Sigmoid colon (tissue), 7 donors: ENCODE measurements around the gene STAG1. TPM values are rescaled to one million over a fixed set of nuclear protein-coding genes. Genes with fewer than 3 reads are reported as not detected.
"Not testable (repeated sequence)": the region's sequence is repeated elsewhere in the genome, so short reads cannot be mapped to it uniquely, and the experiment has no call there.

Source experiments
- DNase-seq: peaks from one replicate; pipeline ENCODE4 v3.0.0-alpha.2; 2019
- H3K27ac ChIP-seq, 4 donors: fragments of 200-600 bp; sonication (generic); one replicate each; pipeline ENCODE4 v1.5.1; 2016 to 2019; ENCODE audit warnings: mild to moderate bottlenecking in 1 of 4
- H3K27me3 ChIP-seq, 3 donors: fragments of 200-600 bp; sonication (generic); one replicate each; pipeline ENCODE4 v1.5.1; 2019; ENCODE audit warnings: mild to moderate bottlenecking in 1 of 3
- H3K36me3 ChIP-seq, 4 donors: fragments of 200-600 bp; sonication (generic); one replicate each; pipeline ENCODE4 v1.5.1; 2016 to 2019
- H3K4me1 ChIP-seq, 4 donors: fragments of 200-600 bp; sonication (generic); one replicate each; pipeline ENCODE4 v1.5.1; 2017 to 2019
- H3K4me3 ChIP-seq, 4 donors: fragments of 200-600 bp; sonication (generic); one replicate each; pipeline ENCODE4 v1.5.1; 2017 to 2019; ENCODE audit warnings: mild to moderate bottlenecking in 2 of 4, moderate library complexity in 1 of 4
- H3K9me3 ChIP-seq, 4 donors: fragments of 200-600 bp in 3 of 4; sonication (generic) in 3 of 4; one replicate each; pipeline versions ENCODE4 v1.5.1 to v1.6.1; 2013 to 2019
- EP300 ChIP-seq, 4 donors: sonication (generic); formaldehyde crosslinking; IDR thresholded peaks; one replicate each; pipeline ENCODE4 v1.6.1; 2017; ENCODE audit warnings: antibody characterized with exemption in 4 of 4
- POLR2A ChIP-seq, 2 donors: fragments of 450-650 bp; IDR thresholded peaks; one replicate each; pipeline ENCODE4 v1.6.1; 2016; ENCODE audit warnings: antibody characterized with exemption in 2 of 2, mild to moderate bottlenecking in 2 of 2, moderate library complexity in 2 of 2
- POLR2AphosphoS5 ChIP-seq, 4 donors: sonication (generic); formaldehyde crosslinking; IDR thresholded peaks; one replicate each; pipeline ENCODE4 v1.6.1; 2017; ENCODE audit warnings: antibody characterized with exemption in 4 of 4
- WGBS, 2 donors: extraction: QIAGEN DNeasy Blood & Tissue Kit; methylation state at CpG; one replicate each; pipeline ENCODE4 v1.1.7; 2013; 5-methylcytosine and 5-hydroxymethylcytosine counted together
- intact Hi-C: fragments of 100-400 bp; cut with DNase I; formaldehyde crosslinking; loops from one replicate; pipeline ENCODE4 v1.15.1; 2023
- polyA plus RNA-seq, 3 donors: library from polyadenylated mRNA; stranded (reverse); fragments of 200-250 nt; gene quantifications; one replicate each; pipeline ENCODE4 v1.2.3, GENCODE V29; 2013
- total RNA-seq, 4 donors: library from RNA; depleted of rRNA; stranded (reverse); fragments of >200 nt; gene quantifications; one replicate each; pipeline ENCODE4 v1.1.0, GENCODE V29; 2016
- TF ChIP-seq, protein P1 (sequence below), 4 experiments: fragments of 450-650 bp in 3 of 4; fragments of 200-600 bp in 1 of 4; IDR thresholded peaks; one replicate each; pipeline ENCODE4 v1.5.1; 2016 to 2019; ENCODE audit warnings: antibody characterized with exemption in 4 of 4, mild to moderate bottlenecking in 3 of 4, moderate library complexity in 2 of 4
- donor health status: healthy with polysubstance abuse.
- donor health status: Bipolar disorder and iron deficiency.
- donor health status: healthy.

The STAG1 gene
- total and polyA plus RNA-seq, 7 donors = 12.0 to 52.8 (median 37.3) TPM

DNA sequence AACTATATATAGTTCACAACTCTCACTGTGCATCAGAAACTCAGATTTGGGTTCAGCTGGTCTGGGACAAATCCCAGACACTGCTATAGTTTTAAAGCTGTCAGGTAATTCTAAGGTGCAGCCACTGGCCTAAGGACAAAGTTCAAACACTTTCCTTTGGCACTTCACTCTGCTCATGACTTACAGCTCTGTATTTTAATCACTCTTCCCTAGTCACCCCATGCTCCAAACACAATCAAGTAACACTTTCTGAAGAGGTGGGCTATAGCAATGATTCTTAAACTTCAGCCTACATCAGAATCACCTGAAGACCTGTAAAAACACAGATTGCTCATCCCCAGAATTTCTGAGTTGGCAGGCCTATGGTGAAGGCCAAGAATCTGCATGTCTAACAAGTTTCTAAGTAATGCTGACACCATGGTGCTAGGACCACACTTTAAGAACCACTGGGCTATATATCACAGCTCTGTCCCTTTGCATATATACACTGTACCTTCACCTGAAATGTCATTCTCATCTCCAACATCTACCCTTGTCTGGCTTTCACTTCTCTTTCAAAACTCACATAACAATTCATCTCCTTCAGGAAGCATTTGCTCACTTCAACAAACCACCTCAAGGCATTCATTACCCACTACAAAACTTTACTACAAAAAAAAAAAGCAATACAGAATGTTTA lies 21.4 kb downstream of the STAG1 start:
- DNase-seq = no peak
- intact Hi-C loops = no loop called here
- no peak overlapping the region for H3K4me3 ChIP-seq
- no peak for TF ChIP-seq EP300 (IDR thresholded peaks at IDR 0.05)
- TF ChIP-seq, protein P1, sequence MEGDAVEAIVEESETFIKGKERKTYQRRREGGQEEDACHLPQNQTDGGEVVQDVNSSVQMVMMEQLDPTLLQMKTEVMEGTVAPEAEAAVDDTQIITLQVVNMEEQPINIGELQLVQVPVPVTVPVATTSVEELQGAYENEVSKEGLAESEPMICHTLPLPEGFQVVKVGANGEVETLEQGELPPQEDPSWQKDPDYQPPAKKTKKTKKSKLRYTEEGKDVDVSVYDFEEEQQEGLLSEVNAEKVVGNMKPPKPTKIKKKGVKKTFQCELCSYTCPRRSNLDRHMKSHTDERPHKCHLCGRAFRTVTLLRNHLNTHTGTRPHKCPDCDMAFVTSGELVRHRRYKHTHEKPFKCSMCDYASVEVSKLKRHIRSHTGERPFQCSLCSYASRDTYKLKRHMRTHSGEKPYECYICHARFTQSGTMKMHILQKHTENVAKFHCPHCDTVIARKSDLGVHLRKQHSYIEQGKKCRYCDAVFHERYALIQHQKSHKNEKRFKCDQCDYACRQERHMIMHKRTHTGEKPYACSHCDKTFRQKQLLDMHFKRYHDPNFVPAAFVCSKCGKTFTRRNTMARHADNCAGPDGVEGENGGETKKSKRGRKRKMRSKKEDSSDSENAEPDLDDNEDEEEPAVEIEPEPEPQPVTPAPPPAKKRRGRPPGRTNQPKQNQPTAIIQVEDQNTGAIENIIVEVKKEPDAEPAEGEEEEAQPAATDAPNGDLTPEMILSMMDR (IDR thresholded peaks at IDR 0.05) = no peak
- TF ChIP-seq POLR2AphosphoS5 (IDR thresholded peaks at IDR 0.05) = no peak
- no peak for TF ChIP-seq POLR2A (IDR thresholded peaks at IDR 0.05)
- no peaks in the 10 kb centered on the region for H3K36me3 ChIP-seq
- H3K27ac ChIP-seq = no peak overlapping the region
- peaks cover 0 to 66% (median 58%) of the 10 kb centered on the region in 4 donors for H3K4me1 ChIP-seq
- no peaks in the 10 kb centered on the region for H3K27me3 ChIP-seq
- no peaks in the 10 kb centered on the region for H3K9me3 ChIP-seq

DNA sequence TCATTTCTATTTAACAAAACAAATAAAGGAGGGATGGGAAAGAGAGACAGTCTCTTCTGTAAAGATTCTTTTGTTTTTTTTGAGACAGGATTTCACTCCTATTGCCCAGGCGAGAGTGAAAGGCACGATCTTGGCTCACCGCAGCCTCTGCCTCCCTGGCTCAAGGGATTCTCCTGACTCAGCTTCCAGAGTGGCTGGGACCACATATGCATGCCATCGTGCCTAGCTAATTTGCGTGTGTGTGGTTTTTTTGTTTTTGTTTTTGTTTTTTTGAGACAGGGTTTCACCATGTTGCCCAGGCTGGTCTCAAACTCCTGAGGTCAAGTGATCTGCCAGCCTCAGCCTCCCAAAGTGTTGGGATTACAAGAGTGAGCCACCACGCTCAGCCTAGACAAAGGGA lies 23.3 kb downstream of the STAG1 start:
- DNase-seq = no peak
- Histone ChIP-seq H3K27ac (no peak overlapping the region), H3K36me3 (no peaks in the 10 kb centered on the region), H3K9me3 (no peaks in the 10 kb centered on the region), H3K4me3 (peak overlapping the region in 2 of 4 donors; percentile 2 to 12), H3K27me3 (no peaks in the 10 kb centered on the region), H3K4me1 (peaks cover 0 to 59% (median 53%) of the 10 kb centered on the region in 4 donors)
- 75 to 78% methylated on average over 6 of the region's 6 CpGs for WGBS, 2 donors
- intact Hi-C loops = no loop called here
- TF ChIP-seq POLR2A (IDR thresholded peaks at IDR 0.05) = no peak
- TF ChIP-seq, protein P1 (IDR thresholded peaks at IDR 0.05) = no peak
- no peak for TF ChIP-seq POLR2AphosphoS5 (IDR thresholded peaks at IDR 0.05)
- no peak for TF ChIP-seq EP300 (IDR thresholded peaks at IDR 0.05)

DNA sequence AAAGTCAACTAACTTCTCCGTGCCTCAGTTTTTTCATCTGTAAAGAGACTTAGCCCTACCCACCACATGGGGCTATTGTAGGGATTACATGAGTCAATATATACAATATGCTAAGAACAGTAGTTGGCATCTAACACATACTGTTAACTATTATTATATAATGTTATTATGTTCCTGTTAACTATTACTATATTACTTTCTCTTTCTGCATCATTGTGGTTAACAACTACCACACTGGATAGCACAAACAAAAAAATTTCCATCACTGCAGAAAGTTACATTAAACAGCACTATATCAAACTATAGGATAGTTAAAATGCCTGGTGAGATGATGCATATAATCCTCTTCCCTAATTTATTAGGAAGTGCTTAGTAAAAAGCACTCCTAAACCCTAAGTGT lies 23.7 kb downstream of the STAG1 start:
- 44 to 83% methylated on average over 1 of the region's 1 CpG for WGBS, 2 donors
- H3K4me1 ChIP-seq = peaks cover 0 to 59% (median 53%) of the 10 kb centered on the region in 4 donors
- no peak for DNase-seq
- intact Hi-C loops = no loop called here
- H3K36me3 ChIP-seq = no peaks in the 10 kb centered on the region
- H3K9me3 ChIP-seq = no peaks in the 10 kb centered on the region
- TF ChIP-seq POLR2AphosphoS5 (IDR thresholded peaks at IDR 0.05) = no peak
- no peak for TF ChIP-seq POLR2A (IDR thresholded peaks at IDR 0.05)
- TF ChIP-seq, protein P1 (IDR thresholded peaks at IDR 0.05) = no peak
- no peak for TF ChIP-seq EP300 (IDR thresholded peaks at IDR 0.05)
- H3K27me3 ChIP-seq = no peaks in the 10 kb centered on the region
- no peak overlapping the region for H3K27ac ChIP-seq
- H3K4me3 ChIP-seq = peak overlapping the region in 1 of 4 donors; percentile 12

DNA sequence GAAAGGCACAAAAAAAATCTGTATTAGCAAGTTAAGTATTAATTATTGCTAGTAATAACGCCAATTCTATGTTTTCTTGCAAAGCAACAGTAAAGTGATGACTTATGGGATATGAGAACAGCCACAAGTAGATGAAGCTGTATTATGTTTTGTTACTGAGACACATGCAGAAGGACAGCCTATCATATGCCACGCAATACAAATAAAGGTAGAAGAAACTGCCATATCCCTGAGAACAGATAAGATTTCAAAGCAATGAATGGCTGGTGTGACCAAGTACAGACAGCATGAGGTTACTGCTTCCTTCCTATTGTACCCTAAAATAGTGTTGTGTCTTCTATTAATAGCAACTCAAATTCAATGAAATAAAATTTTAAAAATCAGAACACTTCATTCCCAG lies 26.7 kb downstream of the STAG1 start:
- peaks cover 0 to 50% (median 35%) of the 10 kb centered on the region in 4 donors for H3K4me1 ChIP-seq
- TF ChIP-seq, protein P1 (IDR thresholded peaks at IDR 0.05) = no peak
- TF ChIP-seq EP300 (IDR thresholded peaks at IDR 0.05) (no peak), POLR2AphosphoS5 (IDR thresholded peaks at IDR 0.05) (no peak), POLR2A (IDR thresholded peaks at IDR 0.05) (no peak)
- H3K9me3 ChIP-seq = no peaks in the 10 kb centered on the region
- no peaks in the 10 kb centered on the region for H3K27me3 ChIP-seq
- intact Hi-C loops = no loop called here
- no peak overlapping the region for H3K27ac ChIP-seq
- H3K4me3 ChIP-seq = no peak overlapping the region
- no peaks in the 10 kb centered on the region for H3K36me3 ChIP-seq
- 74 to 88% methylated on average over 2 of the region's 2 CpGs for WGBS, 2 donors
- DNase-seq = no peak

DNA sequence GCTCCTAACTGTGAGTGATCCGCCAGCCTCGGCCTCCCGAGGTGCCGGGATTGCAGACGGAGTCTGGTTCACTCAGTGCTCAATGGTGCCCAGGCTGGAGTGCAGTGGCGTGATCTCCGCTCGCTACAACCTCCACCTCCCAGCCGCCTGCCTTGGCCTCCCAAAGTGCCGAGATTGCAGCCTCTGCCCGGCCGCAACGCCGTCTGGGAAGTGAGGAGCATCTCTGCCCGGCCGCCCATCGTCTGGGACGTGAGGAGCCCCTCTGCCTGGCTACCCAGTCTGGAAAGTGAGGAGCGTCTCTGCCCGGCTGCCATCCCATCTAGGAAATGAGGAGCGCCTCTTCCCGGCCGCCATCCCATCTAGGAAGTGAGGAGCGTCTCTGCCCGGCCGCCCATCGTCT lies 29.3 kb downstream of the STAG1 start:
- H3K4me1 ChIP-seq = peaks cover 0 to 42% (median 30%) of the 10 kb centered on the region in 4 donors
- H3K27ac ChIP-seq, H3K36me3 ChIP-seq, intact Hi-C loops, H3K9me3 ChIP-seq, DNase-seq, H3K4me3 ChIP-seq, H3K27me3 ChIP-seq: not testable (repeated sequence)
- WGBS, 2 donors = 98% methylated on average over 27 of the region's 27 CpGs

DNA sequence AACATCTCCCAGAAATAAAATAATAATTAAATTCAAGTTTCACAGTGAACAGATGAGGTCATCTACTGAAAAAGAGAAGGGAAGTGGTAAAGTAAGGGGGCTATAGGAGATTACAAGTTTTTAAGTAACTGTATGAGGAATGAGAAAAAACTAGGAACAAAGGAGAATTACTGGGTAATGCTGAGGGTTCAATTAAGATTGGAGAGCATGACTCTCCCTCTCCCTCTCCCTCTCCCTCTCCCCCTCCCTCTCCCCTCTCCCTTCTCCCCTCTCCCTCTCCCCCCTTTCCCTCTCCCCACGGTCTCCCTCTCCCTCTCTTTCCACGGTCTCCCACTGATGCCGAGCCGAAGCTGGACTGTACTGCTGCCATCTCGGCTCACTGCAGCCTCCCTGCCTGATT lies 29.8 kb downstream of the STAG1 start:
- DNase-seq, H3K4me3 ChIP-seq, H3K36me3 ChIP-seq, H3K27ac ChIP-seq, intact Hi-C loops, H3K9me3 ChIP-seq, H3K27me3 ChIP-seq: not testable (repeated sequence)
- WGBS, 2 donors = no CpG with 5 or more reads among the region's 5 CpGs
- peaks cover 0 to 40% (median 30%) of the 10 kb centered on the region in 4 donors for H3K4me1 ChIP-seq
